ENCODE results near the gene SOCS3.

DNA sequence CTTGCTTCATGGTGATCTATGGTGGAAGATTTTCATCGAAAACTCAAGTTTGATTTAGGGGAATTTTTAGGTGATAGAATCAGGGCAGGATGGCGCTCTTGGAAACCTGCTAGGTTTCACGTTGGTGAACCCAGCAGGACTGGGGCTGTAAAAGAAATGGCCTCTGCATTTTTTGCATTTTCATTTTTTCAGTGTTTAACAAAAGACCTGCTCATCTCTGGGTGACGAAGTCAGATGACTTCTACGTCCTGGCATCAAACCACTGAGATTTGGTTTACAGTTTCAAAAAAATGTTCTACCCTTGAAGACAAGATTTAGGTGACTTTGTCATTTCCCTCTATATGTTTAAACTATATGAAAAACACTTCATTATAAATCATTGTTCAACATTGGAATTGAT, 20.5 kb upstream of the SOCS3 start:
- TF ChIP-seq ZBTB17 (tag by site-specific recombination; IDR thresholded peaks at IDR 0.05) (no peak), ZNF747 (tag by site-specific recombination; IDR thresholded peaks at IDR 0.05) (no peak), YY1 (tag by site-specific recombination; IDR thresholded peaks at IDR 0.05) (no peak), ZBTB7A (tag by site-specific recombination; IDR thresholded peaks at IDR 0.05; ENCODE audit: low read depth) (no peak), ZNF292 (tag by site-specific recombination; IDR thresholded peaks at IDR 0.05; ENCODE audit: borderline replicate concordance, low read depth) (no peak), ZNF76 (tag by site-specific recombination; IDR thresholded peaks at IDR 0.05; ENCODE audit: borderline replicate concordance, low read depth) (no peak)
- TF ChIP-seq, protein P1, sequence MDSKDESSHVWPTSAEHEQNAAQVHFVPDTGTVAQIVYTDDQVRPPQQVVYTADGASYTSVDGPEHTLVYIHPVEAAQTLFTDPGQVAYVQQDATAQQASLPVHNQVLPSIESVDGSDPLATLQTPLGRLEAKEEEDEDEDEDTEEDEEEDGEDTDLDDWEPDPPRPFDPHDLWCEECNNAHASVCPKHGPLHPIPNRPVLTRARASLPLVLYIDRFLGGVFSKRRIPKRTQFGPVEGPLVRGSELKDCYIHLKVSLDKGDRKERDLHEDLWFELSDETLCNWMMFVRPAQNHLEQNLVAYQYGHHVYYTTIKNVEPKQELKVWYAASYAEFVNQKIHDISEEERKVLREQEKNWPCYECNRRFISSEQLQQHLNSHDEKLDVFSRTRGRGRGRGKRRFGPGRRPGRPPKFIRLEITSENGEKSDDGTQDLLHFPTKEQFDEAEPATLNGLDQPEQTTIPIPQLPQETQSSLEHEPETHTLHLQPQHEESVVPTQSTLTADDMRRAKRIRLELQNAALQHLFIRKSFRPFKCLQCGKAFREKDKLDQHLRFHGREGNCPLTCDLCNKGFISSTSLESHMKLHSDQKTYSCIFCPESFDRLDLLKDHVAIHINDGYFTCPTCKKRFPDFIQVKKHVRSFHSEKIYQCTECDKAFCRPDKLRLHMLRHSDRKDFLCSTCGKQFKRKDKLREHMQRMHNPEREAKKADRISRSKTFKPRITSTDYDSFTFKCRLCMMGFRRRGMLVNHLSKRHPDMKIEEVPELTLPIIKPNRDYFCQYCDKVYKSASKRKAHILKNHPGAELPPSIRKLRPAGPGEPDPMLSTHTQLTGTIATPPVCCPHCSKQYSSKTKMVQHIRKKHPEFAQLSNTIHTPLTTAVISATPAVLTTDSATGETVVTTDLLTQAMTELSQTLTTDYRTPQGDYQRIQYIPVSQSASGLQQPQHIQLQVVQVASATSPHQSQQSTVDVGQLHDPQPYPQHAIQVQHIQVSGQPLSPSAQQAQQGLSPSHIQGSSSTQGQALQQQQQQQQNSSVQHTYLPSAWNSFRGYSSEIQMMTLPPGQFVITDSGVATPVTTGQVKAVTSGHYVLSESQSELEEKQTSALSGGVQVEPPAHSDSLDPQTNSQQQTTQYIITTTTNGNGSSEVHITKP (tag by site-specific recombination; IDR thresholded peaks at IDR 0.05): no peak
- TF ChIP-seq, protein P2, sequence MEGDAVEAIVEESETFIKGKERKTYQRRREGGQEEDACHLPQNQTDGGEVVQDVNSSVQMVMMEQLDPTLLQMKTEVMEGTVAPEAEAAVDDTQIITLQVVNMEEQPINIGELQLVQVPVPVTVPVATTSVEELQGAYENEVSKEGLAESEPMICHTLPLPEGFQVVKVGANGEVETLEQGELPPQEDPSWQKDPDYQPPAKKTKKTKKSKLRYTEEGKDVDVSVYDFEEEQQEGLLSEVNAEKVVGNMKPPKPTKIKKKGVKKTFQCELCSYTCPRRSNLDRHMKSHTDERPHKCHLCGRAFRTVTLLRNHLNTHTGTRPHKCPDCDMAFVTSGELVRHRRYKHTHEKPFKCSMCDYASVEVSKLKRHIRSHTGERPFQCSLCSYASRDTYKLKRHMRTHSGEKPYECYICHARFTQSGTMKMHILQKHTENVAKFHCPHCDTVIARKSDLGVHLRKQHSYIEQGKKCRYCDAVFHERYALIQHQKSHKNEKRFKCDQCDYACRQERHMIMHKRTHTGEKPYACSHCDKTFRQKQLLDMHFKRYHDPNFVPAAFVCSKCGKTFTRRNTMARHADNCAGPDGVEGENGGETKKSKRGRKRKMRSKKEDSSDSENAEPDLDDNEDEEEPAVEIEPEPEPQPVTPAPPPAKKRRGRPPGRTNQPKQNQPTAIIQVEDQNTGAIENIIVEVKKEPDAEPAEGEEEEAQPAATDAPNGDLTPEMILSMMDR (tag by site-specific recombination; IDR thresholded peaks at IDR 0.05): no peak
- TF ChIP-seq, protein P3, sequence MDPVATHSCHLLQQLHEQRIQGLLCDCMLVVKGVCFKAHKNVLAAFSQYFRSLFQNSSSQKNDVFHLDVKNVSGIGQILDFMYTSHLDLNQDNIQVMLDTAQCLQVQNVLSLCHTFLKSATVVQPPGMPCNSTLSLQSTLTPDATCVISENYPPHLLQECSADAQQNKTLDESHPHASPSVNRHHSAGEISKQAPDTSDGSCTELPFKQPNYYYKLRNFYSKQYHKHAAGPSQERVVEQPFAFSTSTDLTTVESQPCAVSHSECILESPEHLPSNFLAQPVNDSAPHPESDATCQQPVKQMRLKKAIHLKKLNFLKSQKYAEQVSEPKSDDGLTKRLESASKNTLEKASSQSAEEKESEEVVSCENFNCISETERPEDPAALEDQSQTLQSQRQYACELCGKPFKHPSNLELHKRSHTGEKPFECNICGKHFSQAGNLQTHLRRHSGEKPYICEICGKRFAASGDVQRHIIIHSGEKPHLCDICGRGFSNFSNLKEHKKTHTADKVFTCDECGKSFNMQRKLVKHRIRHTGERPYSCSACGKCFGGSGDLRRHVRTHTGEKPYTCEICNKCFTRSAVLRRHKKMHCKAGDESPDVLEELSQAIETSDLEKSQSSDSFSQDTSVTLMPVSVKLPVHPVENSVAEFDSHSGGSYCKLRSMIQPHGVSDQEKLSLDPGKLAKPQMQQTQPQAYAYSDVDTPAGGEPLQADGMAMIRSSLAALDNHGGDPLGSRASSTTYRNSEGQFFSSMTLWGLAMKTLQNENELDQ (tag by site-specific recombination; IDR thresholded peaks at IDR 0.05; ENCODE audit: low read depth): no peak
